Measurements from ENCODE around the gene CLGN.
A peak's percentile ranks its signal among the peaks of the same experiment; 100 is the strongest.

CLGN gene

GRCh38 chr4:140388015-140388414 lies 39.4 kb downstream of the CLGN start:
- TF ChIP-seq, protein P1, sequence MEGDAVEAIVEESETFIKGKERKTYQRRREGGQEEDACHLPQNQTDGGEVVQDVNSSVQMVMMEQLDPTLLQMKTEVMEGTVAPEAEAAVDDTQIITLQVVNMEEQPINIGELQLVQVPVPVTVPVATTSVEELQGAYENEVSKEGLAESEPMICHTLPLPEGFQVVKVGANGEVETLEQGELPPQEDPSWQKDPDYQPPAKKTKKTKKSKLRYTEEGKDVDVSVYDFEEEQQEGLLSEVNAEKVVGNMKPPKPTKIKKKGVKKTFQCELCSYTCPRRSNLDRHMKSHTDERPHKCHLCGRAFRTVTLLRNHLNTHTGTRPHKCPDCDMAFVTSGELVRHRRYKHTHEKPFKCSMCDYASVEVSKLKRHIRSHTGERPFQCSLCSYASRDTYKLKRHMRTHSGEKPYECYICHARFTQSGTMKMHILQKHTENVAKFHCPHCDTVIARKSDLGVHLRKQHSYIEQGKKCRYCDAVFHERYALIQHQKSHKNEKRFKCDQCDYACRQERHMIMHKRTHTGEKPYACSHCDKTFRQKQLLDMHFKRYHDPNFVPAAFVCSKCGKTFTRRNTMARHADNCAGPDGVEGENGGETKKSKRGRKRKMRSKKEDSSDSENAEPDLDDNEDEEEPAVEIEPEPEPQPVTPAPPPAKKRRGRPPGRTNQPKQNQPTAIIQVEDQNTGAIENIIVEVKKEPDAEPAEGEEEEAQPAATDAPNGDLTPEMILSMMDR (IDR thresholded peaks at IDR 0.05; ENCODE audit: borderline replicate concordance, control extremely low read depth, extremely low read depth, insufficient read depth, missing control alignments) = no peak
- in situ Hi-C loops (cut with MboI; ENCODE audit: low sequenced_read_pairs, unreplicated experiment) = no loop called here
- no peak for DNase-seq (ENCODE audit: low spot score)

DNA sequence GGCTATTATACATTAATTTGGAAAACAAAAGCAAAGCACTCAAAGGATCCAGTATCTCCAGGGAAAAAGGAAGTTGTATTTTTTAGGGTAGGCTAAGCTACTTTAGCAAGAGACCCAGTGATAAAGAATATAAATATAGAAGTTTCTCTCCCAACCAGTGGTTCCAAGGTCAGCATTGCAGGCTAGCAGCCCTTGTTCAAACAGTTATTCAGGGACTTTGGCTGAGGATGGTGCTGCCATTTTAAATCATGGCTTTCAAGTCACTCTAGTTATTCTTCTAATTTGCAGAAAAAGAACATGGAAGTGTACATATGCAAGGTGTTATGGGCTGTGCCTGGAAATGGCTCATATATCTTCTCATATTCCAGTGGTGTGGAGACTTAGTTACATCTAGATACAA lies 44.7 kb downstream of the CLGN start:
- in situ Hi-C loops (cut with MboI; ENCODE audit: low sequenced_read_pairs, unreplicated experiment) = no loop called here
- no peak for DNase-seq (ENCODE audit: low spot score)
- TF ChIP-seq, protein P1 (IDR thresholded peaks at IDR 0.05; ENCODE audit: borderline replicate concordance, control extremely low read depth, extremely low read depth, insufficient read depth, missing control alignments) = no peak

- in situ Hi-C loops (cut with MboI; ENCODE audit: low sequenced_read_pairs, unreplicated experiment) = loop anchor here (25.0 kb wide), 1 partner anchor 238 kb away; no protein-coding TSS in a partner anchor
- no peak for DNase-seq (ENCODE audit: low spot score)
- TF ChIP-seq, protein P1 (IDR thresholded peaks at IDR 0.05; ENCODE audit: borderline replicate concordance, control extremely low read depth, extremely low read depth, insufficient read depth, missing control alignments) = no peak
These were observed 53.3 kb downstream of the CLGN start for GRCh38 chr4:140374130-140374477.

DNA sequence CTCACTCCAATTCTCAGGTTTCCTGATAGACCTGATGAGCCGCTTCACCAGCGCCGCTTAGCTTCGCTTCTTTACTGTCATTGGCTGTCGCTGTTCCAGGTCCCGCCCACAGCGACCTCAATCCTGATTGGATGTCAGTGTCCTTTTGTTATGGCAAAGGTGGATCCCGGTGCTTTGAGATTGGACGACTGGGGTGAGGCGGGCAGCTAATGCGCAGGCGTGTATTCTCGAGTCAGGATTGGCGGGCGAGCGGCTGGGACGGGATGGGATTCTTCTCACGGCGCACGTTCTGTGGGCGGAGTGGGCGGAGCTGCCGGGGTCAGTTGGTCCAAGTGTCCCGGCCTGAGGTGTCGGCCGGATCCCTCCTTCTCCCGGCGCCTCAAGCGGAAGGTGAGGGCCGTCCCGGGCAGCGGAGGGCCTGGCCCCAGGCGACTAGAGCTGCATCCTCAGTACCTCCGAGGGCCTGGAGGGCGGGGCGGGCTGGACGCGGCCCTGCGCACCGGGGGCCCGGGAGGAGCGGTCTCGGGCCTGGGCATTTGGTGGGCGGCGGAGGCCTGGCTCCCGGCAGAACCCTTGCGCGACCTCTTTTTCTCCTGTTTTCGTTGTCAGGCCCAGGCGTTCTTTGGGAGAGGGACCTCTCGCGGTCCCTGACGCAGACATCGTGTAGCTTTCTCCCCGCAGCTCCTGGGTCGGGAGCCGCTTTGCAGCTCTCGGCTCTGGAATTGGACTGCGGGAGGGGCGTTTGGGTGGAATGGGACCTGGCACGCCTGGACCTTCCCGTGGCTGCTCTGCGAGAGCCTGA lies 53.9 kb downstream of the CLGN start, which contains the start of gene SCOC:
Gene SCOC (plus strand): TSS at position 319 of the 802 bp plus-strand sequence. CDS start 5,525 bp downstream, outside the sequence.
- in situ Hi-C loops (cut with MboI; ENCODE audit: low sequenced_read_pairs, unreplicated experiment) = loop anchor here (25.0 kb wide), 1 partner anchor 239 kb away; no protein-coding TSS in a partner anchor
- DNase-seq (ENCODE audit: low spot score) = peak; percentile 95
- TF ChIP-seq, protein P1 (IDR thresholded peaks at IDR 0.05; ENCODE audit: borderline replicate concordance, control extremely low read depth, extremely low read depth, insufficient read depth, missing control alignments) = no peak

DNA sequence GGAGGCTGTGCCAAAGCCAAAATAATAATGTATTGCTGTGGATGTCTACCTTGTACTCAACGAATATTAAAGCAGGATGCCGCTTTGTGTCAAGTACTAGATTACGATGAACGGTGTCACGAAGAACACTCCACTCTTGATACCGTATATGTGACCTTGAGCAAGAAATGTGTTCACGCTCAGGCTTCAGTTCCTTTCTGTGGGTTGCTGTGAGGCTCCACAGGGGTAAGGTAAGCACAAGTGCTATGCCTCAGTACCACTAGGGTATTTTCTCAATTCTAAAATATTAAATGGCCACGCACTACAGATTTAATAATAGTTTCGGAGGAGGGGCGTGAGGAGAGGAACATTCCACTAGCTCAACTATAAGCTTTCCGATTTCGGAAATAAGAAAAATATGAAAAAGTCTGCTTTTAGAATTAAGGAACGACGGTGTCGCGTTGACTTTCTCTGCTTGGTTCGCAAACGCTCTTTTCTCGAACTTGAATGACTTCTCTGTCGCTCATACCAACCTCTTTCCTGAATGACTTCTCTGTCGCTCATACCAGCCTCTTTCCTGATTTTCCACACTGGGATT lies 54.6 kb downstream of the CLGN start:
- DNase-seq (ENCODE audit: low spot score) = peak; percentile 59
- in situ Hi-C loops (cut with MboI; ENCODE audit: low sequenced_read_pairs, unreplicated experiment) = loop anchor here (25.0 kb wide), 1 partner anchor 239 kb away; no protein-coding TSS in a partner anchor
- TF ChIP-seq, protein P1 (IDR thresholded peaks at IDR 0.05; ENCODE audit: borderline replicate concordance, control extremely low read depth, extremely low read depth, insufficient read depth, missing control alignments) = no peak

DNA sequence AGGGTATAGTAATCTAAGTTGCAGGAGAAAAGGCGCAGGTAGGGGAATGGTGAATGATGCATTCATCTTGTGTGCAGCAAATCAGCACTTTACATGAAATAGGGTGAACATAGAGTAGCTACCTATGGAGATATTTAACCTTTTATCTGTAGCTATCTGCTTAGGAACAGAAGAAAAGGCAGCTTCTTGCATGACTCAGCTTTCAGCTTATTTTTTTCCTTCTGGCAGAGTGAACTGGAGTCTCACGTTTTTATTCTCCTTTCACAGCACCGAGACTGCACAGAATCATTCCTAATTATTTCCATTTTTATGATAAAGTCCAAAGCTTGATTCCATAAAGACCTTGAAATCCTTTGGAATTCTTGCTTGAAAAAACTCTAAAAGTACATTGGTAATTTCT lies 58.8 kb downstream of the CLGN start:
- DNase-seq (ENCODE audit: low spot score) = no peak
- in situ Hi-C loops (cut with MboI; ENCODE audit: low sequenced_read_pairs, unreplicated experiment) = loop anchor here (25.0 kb wide), 1 partner anchor 244 kb away; no protein-coding TSS in a partner anchor
- TF ChIP-seq, protein P1 (IDR thresholded peaks at IDR 0.05; ENCODE audit: borderline replicate concordance, control extremely low read depth, extremely low read depth, insufficient read depth, missing control alignments) = no peak
